ENCODE measurements around the gene NEO1.

Gene NEO1

DNA sequence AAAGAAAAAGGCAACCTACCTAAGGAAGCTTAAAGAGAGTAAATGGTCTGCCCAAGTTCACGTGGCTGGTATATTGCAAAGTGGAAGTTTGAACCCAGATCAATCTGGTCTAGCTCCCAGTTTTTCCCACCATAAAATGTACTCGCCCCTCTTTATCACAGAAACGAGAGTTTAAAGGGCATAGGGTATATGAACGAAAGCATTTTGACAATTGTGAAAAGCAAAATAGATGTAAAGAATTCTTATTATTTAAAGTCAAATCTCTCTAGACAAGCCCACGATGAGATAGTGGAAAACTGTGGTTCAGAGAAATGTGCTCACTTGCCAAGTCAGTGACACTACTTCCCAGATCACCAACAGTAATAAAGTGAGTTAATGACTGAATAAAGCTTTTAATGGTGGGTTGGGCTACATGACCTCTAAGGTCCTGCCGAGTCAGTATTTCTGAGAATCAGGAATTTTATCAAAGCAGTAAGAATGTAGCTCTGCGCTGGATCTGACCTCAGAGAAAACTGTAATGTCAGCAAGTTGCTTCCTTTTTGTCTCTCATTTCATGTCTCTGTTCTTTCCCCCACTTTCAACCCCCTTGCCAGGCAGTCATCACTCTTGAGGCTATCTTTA is 23.3 kb upstream of the NEO1 start:
- DNase-seq (ENCODE audit: low read depth): no peak
- no peak for TF ChIP-seq CTCF (IDR thresholded peaks at IDR 0.05; ENCODE audit: low read length, missing control alignments)

DNA sequence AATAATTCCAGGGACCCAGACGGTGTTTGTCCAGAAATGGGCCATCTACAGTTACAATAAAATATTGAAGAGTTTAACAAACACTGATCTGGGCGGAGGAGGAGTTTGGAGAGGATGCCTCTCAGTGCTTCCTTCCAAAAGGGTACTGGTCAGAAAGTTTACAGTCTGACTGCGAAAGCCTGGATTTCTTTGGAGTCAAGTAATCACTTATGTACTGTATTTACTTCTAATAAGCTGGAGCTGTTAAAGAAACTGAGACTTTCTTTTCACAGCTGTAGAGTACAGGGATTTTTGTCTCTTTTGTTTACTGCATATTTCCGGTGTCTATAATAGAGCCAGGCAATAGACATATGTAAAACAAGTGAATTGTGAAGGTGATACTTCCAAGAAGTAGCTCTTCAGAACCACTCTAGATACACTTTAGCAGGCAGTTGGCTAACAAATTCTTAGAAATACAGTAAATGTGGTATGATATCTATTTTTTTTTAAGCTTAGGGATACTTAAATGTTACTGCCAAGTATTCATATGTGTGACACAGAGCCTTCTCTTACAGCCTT is 22.1 kb upstream of the NEO1 start:
- no peak for DNase-seq (ENCODE audit: low read depth)
- TF ChIP-seq CTCF (IDR thresholded peaks at IDR 0.05; ENCODE audit: low read length, missing control alignments): no peak
- no peak overlapping the region for H3K4me3 ChIP-seq (replicated peaks; ENCODE audit: low read depth, low read length)

More for the DNA sequence above, 23.3 kb upstream of the NEO1 start:
- H3K4me3 ChIP-seq (replicated peaks; ENCODE audit: low read depth, low read length): no peak overlapping the region

GRCh38 chr15:73031648-73032047 is 20.6 kb upstream of the NEO1 start:
- TF ChIP-seq CTCF (IDR thresholded peaks at IDR 0.05; ENCODE audit: low read length, missing control alignments): no peak
- DNase-seq (ENCODE audit: low read depth): no peak
- no peak overlapping the region for H3K4me3 ChIP-seq (replicated peaks; ENCODE audit: low read depth, low read length)

GRCh38 chr15:73033611-73034010 is 18.7 kb upstream of the NEO1 start:
- no peak for DNase-seq (ENCODE audit: low read depth)
- TF ChIP-seq CTCF (IDR thresholded peaks at IDR 0.05; ENCODE audit: low read length, missing control alignments): no peak
- H3K4me3 ChIP-seq (replicated peaks; ENCODE audit: low read depth, low read length): no peak overlapping the region

- TF ChIP-seq CTCF (IDR thresholded peaks at IDR 0.05; ENCODE audit: low read length, missing control alignments): no peak
- DNase-seq (ENCODE audit: low read depth): no peak
- H3K4me3 ChIP-seq (replicated peaks; ENCODE audit: low read depth, low read length): no peak overlapping the region
Observed at GRCh38 chr15:73034221-73034620, 18.0 kb upstream of the NEO1 start.

GRCh38 chr15:73035221-73035620 is 17.0 kb upstream of the NEO1 start:
- TF ChIP-seq CTCF (IDR thresholded peaks at IDR 0.05; ENCODE audit: low read length, missing control alignments): no peak
- DNase-seq (ENCODE audit: low read depth): no peak
- no peak overlapping the region for H3K4me3 ChIP-seq (replicated peaks; ENCODE audit: low read depth, low read length)

DNA sequence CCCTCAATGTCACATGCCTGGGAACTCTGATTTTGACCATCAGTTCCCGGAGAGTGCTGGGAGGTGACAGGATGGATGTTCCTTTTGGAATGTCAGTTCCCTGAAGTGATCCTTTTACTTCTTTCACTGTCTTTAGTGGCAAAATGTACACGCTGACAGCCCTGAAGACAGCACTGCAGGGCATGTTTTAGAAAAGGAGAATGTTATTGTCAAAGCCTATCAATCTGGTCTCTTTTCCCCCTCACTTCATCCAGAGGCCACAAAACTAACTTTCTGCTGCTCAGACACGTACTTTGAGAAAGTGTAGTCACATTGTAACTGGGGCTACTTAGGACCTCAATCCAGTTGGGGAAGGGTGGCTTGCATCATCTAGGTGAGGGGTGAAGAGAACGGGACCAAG is 14.0 kb upstream of the NEO1 start:
- DNase-seq (ENCODE audit: low read depth): no peak
- no peak for TF ChIP-seq CTCF (IDR thresholded peaks at IDR 0.05; ENCODE audit: low read length, missing control alignments)
- no peak overlapping the region for H3K4me3 ChIP-seq (replicated peaks; ENCODE audit: low read depth, low read length)

Measured in fibroblast of pulmonary artery (primary cell).